ENCODE measurements around the gene NEK1.
"Not testable (repeated sequence)": the region's sequence is repeated elsewhere in the genome, so short reads cannot be mapped to it uniquely, and the experiment has no call there.

NEK1 gene

DNA sequence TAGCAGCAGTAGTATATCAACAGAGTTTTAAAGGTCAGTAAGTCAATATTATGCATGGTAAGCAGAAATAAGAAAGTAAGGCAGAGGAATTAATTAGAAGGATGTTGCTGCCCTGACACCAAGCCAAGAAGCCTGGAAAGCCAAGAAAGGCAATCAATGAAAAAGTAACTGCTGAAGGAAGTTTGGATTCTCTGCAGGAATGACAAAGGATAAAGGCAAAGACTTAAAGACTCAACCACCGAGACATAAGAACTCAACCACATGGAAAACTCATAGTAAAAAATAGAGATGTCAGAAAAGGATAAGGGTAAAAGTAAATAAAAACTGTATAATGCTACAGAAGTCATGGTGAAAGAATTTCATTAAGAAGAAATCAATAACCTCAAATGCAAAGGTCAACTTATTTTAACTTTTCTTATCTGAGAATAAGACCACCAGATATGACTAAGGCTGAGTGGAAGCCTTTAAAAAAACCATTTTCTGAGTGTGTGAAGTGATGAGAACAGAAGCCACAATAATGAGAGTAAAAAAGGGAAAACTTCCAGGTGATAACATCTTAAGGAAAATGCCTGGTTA lies 55.2 kb downstream of the NEK1 start:
- 0 out of 2 replicates have a peak, but pooled peaks cover 3% of the 10 kb centered on the region for H3K9me3 ChIP-seq (ENCODE audit: insufficient read depth, low read depth, low read length)
- H3K9me2 ChIP-seq (replicated peaks; ENCODE audit: low read depth, low read length): no peaks in the 10 kb centered on the region
- no peaks in the 10 kb centered on the region for H3F3A ChIP-seq (ENCODE audit: low read depth)
- H3K9ac ChIP-seq (ENCODE audit: low read depth, low read length, poor library complexity, severe bottlenecking): no peak overlapping the region
- no peaks in the 10 kb centered on the region for H3K27me3 ChIP-seq (ENCODE audit: insufficient read depth, low read length, poor library complexity, severe bottlenecking)
- no peaks in the 10 kb centered on the region for H4K20me1 ChIP-seq (ENCODE audit: insufficient read depth, low read length, poor library complexity, severe bottlenecking)
- H3K36me3 ChIP-seq (ENCODE audit: insufficient read depth, low read length): peaks cover 13% of the 10 kb centered on the region; the same call in 1 of the 2 replicates
- H3K4me3 ChIP-seq (ENCODE audit: low read length, poor library complexity, severe bottlenecking): no peak overlapping the region
- TF ChIP-seq EZH2phosphoT487 (IDR thresholded peaks at IDR 0.05; ENCODE audit: borderline replicate concordance): no peak
- TF ChIP-seq, protein P1, sequence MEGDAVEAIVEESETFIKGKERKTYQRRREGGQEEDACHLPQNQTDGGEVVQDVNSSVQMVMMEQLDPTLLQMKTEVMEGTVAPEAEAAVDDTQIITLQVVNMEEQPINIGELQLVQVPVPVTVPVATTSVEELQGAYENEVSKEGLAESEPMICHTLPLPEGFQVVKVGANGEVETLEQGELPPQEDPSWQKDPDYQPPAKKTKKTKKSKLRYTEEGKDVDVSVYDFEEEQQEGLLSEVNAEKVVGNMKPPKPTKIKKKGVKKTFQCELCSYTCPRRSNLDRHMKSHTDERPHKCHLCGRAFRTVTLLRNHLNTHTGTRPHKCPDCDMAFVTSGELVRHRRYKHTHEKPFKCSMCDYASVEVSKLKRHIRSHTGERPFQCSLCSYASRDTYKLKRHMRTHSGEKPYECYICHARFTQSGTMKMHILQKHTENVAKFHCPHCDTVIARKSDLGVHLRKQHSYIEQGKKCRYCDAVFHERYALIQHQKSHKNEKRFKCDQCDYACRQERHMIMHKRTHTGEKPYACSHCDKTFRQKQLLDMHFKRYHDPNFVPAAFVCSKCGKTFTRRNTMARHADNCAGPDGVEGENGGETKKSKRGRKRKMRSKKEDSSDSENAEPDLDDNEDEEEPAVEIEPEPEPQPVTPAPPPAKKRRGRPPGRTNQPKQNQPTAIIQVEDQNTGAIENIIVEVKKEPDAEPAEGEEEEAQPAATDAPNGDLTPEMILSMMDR (conservative IDR thresholded peaks at IDR 0.05; ENCODE audit: low read length): no peak
- H3K79me2 ChIP-seq (ENCODE audit: insufficient read depth, low read length): no peaks in the 10 kb centered on the region
- no peak overlapping the region for H3K4me2 ChIP-seq (ENCODE audit: low read depth, low read length, poor library complexity, severe bottlenecking)
- H3K4me1 ChIP-seq (ENCODE audit: insufficient read depth, low read length, poor library complexity, severe bottlenecking): no peaks in the 10 kb centered on the region
- H2AFZ ChIP-seq (ENCODE audit: low read length): no peak overlapping the region

DNA sequence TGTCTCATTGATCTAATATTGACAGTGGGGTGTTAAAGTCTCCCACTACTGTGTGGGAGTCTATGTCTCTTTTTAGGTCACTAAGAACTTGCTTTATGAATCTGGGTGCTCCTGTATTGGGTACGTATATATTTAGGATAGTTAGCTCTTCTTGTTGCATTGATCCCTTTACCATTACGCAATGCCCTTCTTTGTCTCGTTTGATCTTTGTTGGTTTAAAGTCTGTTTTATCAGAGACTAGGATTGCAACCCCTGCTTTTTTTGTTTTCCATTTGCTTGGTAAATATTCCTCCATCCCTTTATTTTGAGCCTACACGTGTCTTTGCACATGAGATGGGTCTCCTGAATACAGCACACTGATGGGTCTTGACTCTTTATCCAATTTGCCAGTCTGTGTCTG lies 65.8 kb downstream of the NEK1 start:
- not testable (repeated sequence) for H3K9me2 ChIP-seq (replicated peaks; ENCODE audit: low read depth, low read length); H3K4me3 ChIP-seq (ENCODE audit: low read length, poor library complexity, severe bottlenecking); H3K36me3 ChIP-seq (ENCODE audit: insufficient read depth, low read length); H3K9me3 ChIP-seq (ENCODE audit: insufficient read depth, low read depth, low read length); H4K20me1 ChIP-seq (ENCODE audit: insufficient read depth, low read length, poor library complexity, severe bottlenecking); H3K27me3 ChIP-seq (ENCODE audit: insufficient read depth, low read length, poor library complexity, severe bottlenecking); H3K9ac ChIP-seq (ENCODE audit: low read depth, low read length, poor library complexity, severe bottlenecking); H3F3A ChIP-seq (ENCODE audit: low read depth); H3K4me2 ChIP-seq (ENCODE audit: low read depth, low read length, poor library complexity, severe bottlenecking); H2AFZ ChIP-seq (ENCODE audit: low read length); H3K79me2 ChIP-seq (ENCODE audit: insufficient read depth, low read length); H3K4me1 ChIP-seq (ENCODE audit: insufficient read depth, low read length, poor library complexity, severe bottlenecking)

DNA sequence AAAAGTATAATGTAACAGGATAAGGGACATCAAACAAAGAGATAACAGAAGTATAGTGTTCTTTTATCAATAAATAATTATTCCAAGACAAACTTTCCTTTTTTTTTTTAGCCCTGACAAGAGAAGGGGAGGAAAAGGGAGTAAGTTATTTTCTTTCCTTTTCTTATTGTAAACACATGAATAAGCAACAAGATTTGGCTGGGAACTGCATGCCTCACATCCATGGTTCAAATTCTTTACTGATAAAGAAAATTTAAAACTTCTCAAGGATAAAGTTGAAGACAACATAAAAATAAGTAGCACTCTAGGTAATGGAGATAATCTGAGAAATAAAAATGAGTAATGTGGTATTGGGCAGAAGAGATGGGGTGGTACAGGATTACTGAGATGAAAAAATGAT lies 71.6 kb downstream of the NEK1 start:
- no peak for TF ChIP-seq EZH2phosphoT487 (IDR thresholded peaks at IDR 0.05; ENCODE audit: borderline replicate concordance)
- TF ChIP-seq, protein P1 (conservative IDR thresholded peaks at IDR 0.05; ENCODE audit: low read length): no peak
- no peak overlapping the region for H3K4me3 ChIP-seq (ENCODE audit: low read length, poor library complexity, severe bottlenecking)
- no peak overlapping the region for H2AFZ ChIP-seq (ENCODE audit: low read length)
- no peaks in the 10 kb centered on the region for H3K9me2 ChIP-seq (replicated peaks; ENCODE audit: low read depth, low read length)
- H3K79me2 ChIP-seq (ENCODE audit: insufficient read depth, low read length): no peaks in the 10 kb centered on the region
- no peak overlapping the region for H3K9ac ChIP-seq (ENCODE audit: low read depth, low read length, poor library complexity, severe bottlenecking)
- H3K27me3 ChIP-seq (ENCODE audit: insufficient read depth, low read length, poor library complexity, severe bottlenecking): no peaks in the 10 kb centered on the region
- no peak overlapping the region for H3K4me2 ChIP-seq (ENCODE audit: low read depth, low read length, poor library complexity, severe bottlenecking)
- no peaks in the 10 kb centered on the region for H4K20me1 ChIP-seq (ENCODE audit: insufficient read depth, low read length, poor library complexity, severe bottlenecking)
- H3K9me3 ChIP-seq (ENCODE audit: insufficient read depth, low read depth, low read length): no peaks in the 10 kb centered on the region
- no peaks in the 10 kb centered on the region for H3K36me3 ChIP-seq (ENCODE audit: insufficient read depth, low read length)
- no peaks in the 10 kb centered on the region for H3K4me1 ChIP-seq (ENCODE audit: insufficient read depth, low read length, poor library complexity, severe bottlenecking)
- no peaks in the 10 kb centered on the region for H3F3A ChIP-seq (ENCODE audit: low read depth)

DNA sequence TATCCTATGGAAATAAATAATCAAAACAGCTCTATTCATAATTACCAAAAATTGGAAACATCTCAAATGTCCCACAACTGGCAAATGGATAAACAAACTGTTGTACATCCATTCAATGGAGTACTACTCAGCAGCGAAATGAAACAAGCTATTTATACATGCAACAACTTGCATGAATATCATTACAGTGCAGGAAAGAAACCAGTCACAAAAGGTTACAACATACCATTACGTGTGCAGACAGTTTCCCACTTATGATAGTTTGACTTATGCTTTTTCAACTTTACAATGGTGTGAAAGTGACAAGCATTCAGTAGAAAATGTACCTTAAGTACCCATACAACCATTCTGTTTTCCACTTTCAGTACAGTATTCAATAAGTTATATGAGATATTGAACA lies 82.3 kb downstream of the NEK1 start:
- Histone ChIP-seq H3K9ac (ENCODE audit: low read depth, low read length, poor library complexity, severe bottlenecking) (no peak overlapping the region), H2AFZ (ENCODE audit: low read length) (no peak overlapping the region), H3K4me1 (ENCODE audit: insufficient read depth, low read length, poor library complexity, severe bottlenecking) (no peaks in the 10 kb centered on the region), H3K36me3 (ENCODE audit: insufficient read depth, low read length) (peaks cover 16% of the 10 kb centered on the region; the same call in 1 of the 2 replicates), H3K27me3 (ENCODE audit: insufficient read depth, low read length, poor library complexity, severe bottlenecking) (no peaks in the 10 kb centered on the region), H3K79me2 (ENCODE audit: insufficient read depth, low read length) (no peaks in the 10 kb centered on the region), H3K9me2 (replicated peaks; ENCODE audit: low read depth, low read length) (no peaks in the 10 kb centered on the region), H3K4me2 (ENCODE audit: low read depth, low read length, poor library complexity, severe bottlenecking) (no peak overlapping the region), H3K9me3 (ENCODE audit: insufficient read depth, low read depth, low read length) (no peaks in the 10 kb centered on the region), H3K4me3 (ENCODE audit: low read length, poor library complexity, severe bottlenecking) (no peak overlapping the region), H3F3A (ENCODE audit: low read depth) (no peaks in the 10 kb centered on the region), H4K20me1 (ENCODE audit: insufficient read depth, low read length, poor library complexity, severe bottlenecking) (no peaks in the 10 kb centered on the region)
- TF ChIP-seq, protein P1 (conservative IDR thresholded peaks at IDR 0.05; ENCODE audit: low read length): no peak
- TF ChIP-seq EZH2phosphoT487 (IDR thresholded peaks at IDR 0.05; ENCODE audit: borderline replicate concordance): no peak

All from Loucy (cell line).